Stimulated activated CD4-positive, alpha-beta T cell treated with anti-CD3 and anti-CD28 coated beads, Interleukin-1b, Interleukin-23, amount 100 ng/mL, for 48 hours (primary cell): ENCODE results near the gene PI4KA.
"Not testable (repeated sequence)": the region's sequence is repeated elsewhere in the genome, so short reads cannot be mapped to it uniquely, and the experiment has no call there.

Experiments used
- DNase-seq: peaks from one replicate; pipeline ENCODE4 v3.0.0-alpha.2; 2020

PI4KA gene

DNA sequence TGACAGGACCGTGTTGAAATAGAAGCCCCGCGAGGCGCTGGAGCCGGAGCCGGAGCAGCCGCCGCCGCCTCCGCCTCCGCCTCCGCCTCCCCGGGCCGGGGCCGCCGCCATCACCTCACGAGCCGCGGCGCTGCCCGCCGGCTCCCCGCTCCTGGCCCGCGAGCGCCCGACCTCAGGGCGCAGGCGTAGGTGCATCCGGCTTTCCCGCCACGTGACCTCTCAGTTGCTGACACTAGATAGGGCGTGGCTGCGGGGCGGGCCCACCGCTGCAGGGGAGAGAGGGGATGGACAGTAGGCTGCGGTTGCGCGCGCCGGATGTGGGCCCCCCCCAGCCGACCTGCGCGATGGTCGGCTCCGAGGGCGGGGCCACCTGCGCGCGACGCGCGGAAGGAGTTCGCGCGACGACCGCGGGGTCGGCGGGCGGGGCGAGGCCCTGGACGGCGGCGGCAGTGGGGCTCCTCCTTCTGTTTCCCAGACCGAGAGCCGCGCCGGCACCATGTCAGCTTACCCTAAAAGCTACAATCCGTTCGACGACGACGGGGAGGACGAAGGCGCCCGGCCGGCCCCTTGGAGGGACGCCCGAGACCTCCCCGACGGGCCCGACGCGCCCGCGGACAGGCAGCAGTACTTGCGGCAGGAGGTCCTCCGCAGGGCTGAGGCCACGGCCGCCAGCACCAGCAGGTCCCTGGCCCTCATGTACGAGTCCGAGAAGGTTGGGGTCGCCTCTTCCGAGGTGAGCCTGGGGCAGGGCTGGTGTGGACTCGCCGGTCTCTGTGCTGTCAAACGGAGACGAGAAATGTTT is at the start of gene PI4KA, which contains the start of gene SNAP29:
Gene PI4KA, minus strand, starts transcription at position 197 of the 802 bp plus-strand sequence. Its CDS starts 86 bp downstream, at position 111.
Gene SNAP29, plus strand, starts transcription at position 393 of the 802 bp plus-strand sequence. Its CDS starts 104 bp downstream, at position 497.
- DNase-seq, result peak; percentile 98

GRCh38 chr22:20906387-20906767 is 47.8 kb upstream of the PI4KA start:
- DNase-seq, result no peak

DNA sequence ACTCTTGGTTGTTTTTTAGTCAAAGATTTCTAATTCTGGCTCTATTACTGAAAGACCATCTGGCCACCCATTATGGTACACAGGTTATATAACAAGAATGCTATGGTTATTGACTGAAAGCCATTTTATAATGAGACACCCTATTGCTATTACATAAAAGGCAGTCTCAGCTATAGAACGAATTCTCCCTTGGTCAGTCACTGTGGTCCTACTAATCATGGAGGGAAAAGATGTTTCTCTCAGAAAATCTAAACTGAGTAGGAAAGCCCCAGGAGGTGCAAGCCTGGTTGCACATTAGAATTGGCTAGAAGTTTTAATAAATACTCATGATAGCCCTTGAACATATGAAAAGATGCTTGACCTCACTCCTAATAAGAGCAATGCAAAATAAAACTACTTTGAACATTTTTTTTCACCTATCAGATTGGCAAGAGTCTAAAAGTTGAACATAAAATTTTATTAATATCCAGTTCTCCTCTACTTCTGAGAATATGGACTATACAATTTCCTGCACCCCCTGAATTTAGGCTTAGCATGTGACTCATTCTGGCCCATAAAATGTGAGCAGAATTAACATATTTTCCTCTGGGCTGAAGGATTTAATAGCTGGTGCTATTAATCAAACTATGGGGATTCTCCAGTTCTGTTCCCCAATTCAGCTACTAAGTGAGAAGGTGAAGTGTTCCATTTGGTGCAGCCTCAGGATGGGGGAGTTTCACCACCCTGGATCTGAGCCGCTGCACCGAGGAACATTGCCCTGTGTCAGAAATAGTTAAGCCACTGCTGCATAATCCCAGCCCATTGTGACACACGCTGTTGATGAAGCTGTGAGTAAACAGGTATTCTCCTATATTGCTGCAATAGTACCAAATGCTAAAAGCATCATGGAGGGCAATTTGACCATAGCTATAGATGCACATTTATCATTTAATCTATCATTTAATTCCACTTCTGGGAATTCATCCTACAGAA is 47.1 kb upstream of the PI4KA start:
- no peak for DNase-seq

GRCh38 chr22:20904980-20905355 is 46.4 kb upstream of the PI4KA start:
- DNase-seq, result no peak

- DNase-seq, result no peak
These were observed 45.7 kb upstream of the PI4KA start for GRCh38 chr22:20904008-20904979.

DNA sequence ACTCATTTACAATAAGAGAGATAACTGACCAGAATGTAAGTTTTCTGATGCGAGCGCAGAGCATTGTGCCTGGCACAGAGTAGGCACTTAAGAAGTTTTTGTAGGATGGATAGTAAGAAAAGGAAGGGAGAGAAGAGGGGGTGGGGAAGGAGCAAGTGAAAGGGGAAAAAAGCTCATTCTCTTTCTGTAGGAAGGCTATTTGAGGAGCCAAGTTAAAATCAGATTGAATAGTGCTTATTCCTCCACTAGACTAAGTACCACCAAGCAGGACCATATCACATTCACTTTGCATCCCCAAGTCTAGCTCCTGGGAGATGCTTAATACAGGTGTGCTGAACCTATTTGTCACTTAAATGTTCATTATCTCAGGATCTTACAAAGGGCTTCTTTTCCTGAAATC is 44.5 kb upstream of the PI4KA start:
- no peak for DNase-seq

DNA sequence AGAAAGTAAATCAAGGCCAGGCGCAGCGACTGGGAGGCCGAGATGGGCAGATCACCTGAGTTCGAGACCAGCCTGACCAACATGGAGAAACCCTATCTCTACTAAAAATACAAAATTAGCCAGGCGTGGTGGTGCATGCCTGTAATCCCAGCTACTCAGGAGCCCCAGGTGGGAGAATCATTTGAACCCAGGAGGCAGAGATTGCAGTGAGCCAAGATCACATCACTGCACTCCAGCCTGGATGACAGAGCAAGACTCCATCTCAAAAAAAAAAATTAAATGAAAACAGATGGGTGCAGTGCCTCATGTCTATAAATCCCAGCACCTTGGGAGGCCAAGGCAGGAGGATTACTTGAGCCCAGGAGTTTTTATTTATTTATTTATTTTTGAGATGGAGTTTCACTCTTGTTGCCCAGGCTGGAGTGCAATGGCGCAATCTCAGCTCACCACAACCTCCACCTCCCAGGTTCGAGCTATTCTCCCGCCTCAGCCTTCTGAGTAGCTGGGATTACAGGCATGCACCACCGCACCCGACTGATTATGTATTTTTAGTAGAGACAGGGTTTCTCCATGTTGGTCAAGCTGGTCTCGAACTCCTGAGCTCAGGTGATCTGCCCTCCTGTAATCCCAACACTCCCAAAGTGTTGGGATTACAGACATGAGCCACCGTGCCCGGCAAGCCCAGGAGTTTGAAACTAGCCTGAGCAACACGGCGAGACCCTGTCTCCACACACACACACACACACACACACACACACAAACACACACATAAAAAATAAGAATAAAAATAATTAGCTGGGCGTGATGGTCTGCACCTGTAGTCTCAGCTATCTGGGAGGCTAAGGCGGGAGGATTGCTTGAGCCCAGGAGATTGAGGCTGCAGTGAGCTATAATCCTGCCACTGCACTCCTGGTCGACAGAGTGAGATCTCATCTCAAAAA is 42.8 kb upstream of the PI4KA start:
- not testable (repeated sequence) for DNase-seq

- DNase-seq, result no peak
These were observed 41.3 kb upstream of the PI4KA start for GRCh38 chr22:20899827-20900423.

GRCh38 chr22:20897737-20898136 is 39.1 kb upstream of the PI4KA start:
- DNase-seq, result not testable (repeated sequence)

- DNase-seq, result no peak
These were observed 32.4 kb upstream of the PI4KA start for GRCh38 chr22:20890975-20891374.

DNA sequence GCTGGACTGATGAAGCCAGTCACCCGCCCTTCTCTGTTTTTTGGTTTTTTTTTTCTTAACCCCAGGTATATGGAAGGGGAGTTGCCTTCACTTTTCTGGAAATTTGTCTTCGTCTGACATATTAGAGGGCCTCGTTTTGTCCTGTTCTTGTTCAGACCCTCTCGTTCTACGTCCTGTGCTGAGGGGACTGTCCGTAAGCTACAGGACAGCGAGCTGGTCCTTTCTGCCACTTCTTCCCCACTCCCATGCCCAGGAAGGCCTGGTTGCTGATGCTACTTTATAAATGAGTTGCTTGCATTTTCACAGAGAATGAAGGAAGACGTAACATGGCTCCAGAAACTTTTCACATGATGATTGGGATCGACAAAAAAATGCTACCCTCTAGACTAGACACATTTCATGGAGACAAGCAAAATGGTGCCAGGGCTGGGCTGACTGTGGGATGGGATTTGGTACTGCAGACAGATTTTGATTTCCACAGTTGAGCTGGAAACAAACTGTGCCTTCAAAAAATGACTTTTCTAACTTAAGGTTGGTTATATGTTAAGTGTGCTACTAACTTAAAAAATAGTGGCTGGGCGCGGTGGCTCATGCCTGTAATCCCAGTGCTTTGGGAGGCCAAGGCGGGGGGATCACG is 31.4 kb upstream of the PI4KA start:
- DNase-seq, result no peak

DNA sequence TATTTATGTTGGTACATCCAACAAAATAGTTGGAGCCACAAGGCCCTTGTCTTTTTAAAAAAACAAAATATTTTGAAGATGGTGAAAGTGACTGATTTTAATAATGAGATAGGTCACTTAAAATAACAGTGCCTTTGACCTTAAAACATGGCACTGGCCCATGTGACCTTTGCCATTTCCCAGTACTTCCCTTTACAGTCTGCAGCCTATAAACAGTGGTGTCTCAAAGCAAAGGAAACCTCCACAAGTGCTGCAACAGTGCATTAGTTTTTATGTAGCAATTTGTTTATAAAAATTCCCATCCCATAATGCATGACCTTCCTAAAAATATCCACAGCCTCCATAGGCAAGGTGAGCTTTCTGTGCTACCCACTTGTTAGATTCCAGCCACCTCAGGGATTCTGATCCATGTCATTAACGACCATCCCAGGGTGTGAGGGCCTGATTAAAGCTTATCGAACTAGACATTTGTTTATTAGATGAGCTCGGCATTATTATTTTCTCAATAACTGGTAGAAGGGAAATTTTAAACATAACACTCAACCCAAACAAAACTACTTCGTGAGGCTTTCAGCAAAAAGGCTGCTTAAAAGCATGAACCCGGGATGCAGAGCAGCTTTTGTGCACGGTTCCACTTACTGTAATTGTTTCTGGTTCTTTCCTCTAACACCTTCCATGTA is 30.6 kb upstream of the PI4KA start:
- no peak for DNase-seq

GRCh38 chr22:20887375-20887774 is 28.8 kb upstream of the PI4KA start:
- no peak for DNase-seq

- DNase-seq, result peak; percentile 27
These were observed 27.1 kb upstream of the PI4KA start for GRCh38 chr22:20885557-20886323.

DNA sequence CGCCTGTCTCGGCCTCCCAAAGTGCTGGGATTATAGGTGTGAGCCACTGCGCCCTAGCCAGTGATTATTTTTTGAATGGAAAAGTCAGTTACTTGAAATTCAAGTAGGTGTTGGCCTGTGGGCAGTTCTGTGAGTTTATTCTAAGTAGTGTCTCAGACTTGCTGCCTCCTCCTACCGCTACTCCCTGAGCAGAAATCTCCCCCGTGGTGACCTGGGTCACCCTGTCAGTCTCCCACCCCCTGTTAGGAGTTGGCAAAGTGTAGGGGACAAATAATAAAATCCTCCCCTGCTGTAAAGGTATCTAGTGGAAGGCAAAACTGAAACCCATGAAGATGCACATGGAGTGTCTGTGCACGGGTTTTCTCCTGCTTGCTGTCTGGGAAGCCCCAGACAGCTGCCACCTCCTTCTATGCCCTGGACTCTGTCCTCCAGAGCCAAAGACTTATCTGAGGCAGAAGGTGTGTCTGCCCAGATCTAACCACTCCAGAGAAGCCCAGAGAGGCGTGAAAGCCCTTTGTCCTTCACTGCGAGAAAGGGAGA is 26.5 kb upstream of the PI4KA start:
- no peak for DNase-seq

GRCh38 chr22:20884454-20884853 is 25.8 kb upstream of the PI4KA start:
- DNase-seq, result no peak

DNA sequence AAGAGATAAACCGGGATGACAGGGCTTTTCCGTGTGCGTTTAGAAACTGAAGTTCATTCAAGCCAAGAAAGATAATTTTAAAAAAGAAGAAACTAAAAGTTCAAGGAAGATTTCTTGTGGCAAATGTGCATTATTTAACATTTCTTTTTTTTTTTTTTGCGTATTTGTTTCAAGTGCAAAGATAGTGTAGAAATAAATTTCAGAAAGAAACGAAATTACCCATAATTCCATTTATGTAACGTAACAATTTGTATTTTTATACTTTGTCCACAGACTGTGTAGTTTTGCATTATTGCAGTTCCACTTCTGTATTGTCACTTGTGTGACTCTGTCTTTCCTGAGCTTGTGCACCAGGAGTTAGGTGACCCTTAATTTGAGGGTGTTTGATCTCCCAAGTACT is 24.2 kb upstream of the PI4KA start:
- DNase-seq, result no peak
